NCI-H2029 (cell line): ENCODE data around the gene IER3.

ENCODE experiments used
- DNase-seq: peaks from one replicate; lab custom pipeline; 2025; lab: John Stamatoyannopoulos, UW

The IER3 gene

GRCh38 chr6:30747902-30748769 lies 3.8 kb upstream of the IER3 start:
- no peak for DNase-seq

- DNase-seq, result no peak
Measured at GRCh38 chr6:30747300-30747687, 2.9 kb upstream of the IER3 start.

- no peak for DNase-seq
Measured at GRCh38 chr6:30743099-30744053, 971 bp downstream of the IER3 start.

- DNase-seq, result peak; percentile 90
Measured at GRCh38 chr6:30742316-30743098, 1.8 kb downstream of the IER3 start, which contains the start of gene FLOT1. Gene FLOT1, minus strand, starts transcription at chr6:30742687. Its CDS starts 498 bp downstream, at chr6:30742189.

- no peak for DNase-seq
Measured at GRCh38 chr6:30741789-30742315, 2.5 kb downstream of the IER3 start.

GRCh38 chr6:30741063-30741779 lies 3.1 kb downstream of the IER3 start:
- no peak for DNase-seq

GRCh38 chr6:30740540-30740870 lies 3.8 kb downstream of the IER3 start:
- DNase-seq, result no peak

- no peak for DNase-seq
Measured at GRCh38 chr6:30738532-30738931, 5.8 kb downstream of the IER3 start.

- DNase-seq, result no peak
Measured at GRCh38 chr6:30735668-30736314, 8.6 kb downstream of the IER3 start.

GRCh38 chr6:30732237-30732943 lies 12.0 kb downstream of the IER3 start:
- DNase-seq, result no peak

- peak; percentile 60 for DNase-seq
Measured at GRCh38 chr6:30730601-30731435, 13.5 kb downstream of the IER3 start.

- no peak for DNase-seq
Measured at GRCh38 chr6:30727920-30728553, 16.3 kb downstream of the IER3 start.

GRCh38 chr6:30726506-30727413 lies 17.6 kb downstream of the IER3 start:
- no peak for DNase-seq

- DNase-seq, result no peak
Measured at GRCh38 chr6:30725713-30726505, 18.4 kb downstream of the IER3 start.

- no peak for DNase-seq
Measured at GRCh38 chr6:30724906-30725667, 19.3 kb downstream of the IER3 start.
